ENCODE measurements around the gene MEF2A.
"Not testable (repeated sequence)": the region's sequence is repeated elsewhere in the genome, so short reads cannot be mapped to it uniquely, and the experiment has no call there.

Gene MEF2A

GRCh38 chr15:99744142-99744541 is 178.4 kb downstream of the MEF2A start:
- Histone ChIP-seq H3K9ac (ENCODE audit: low read length) (no peak overlapping the region), H3K9me3 (ENCODE audit: control insufficient read depth, low read length) (no peaks in the 10 kb centered on the region), H3K4me1 (ENCODE audit: control insufficient read depth, insufficient read depth, low read length) (no peaks in the 10 kb centered on the region), H3K27me3 (ENCODE audit: control insufficient read depth, insufficient read depth, low read length) (no peaks in the 10 kb centered on the region), H3K36me3 (ENCODE audit: control insufficient read depth, insufficient read depth, low read length) (no peaks in the 10 kb centered on the region), H3K4me3 (ENCODE audit: low read length) (no peak overlapping the region)

GRCh38 chr15:99745370-99746086 is 179.7 kb downstream of the MEF2A start:
- Histone ChIP-seq H3K9ac (ENCODE audit: low read length) (no peak overlapping the region), H3K36me3 (ENCODE audit: control insufficient read depth, insufficient read depth, low read length) (no peaks in the 10 kb centered on the region), H3K4me1 (ENCODE audit: control insufficient read depth, insufficient read depth, low read length) (peaks cover 5% of the 10 kb centered on the region), H3K9me3 (ENCODE audit: control insufficient read depth, low read length) (no peaks in the 10 kb centered on the region), H3K27me3 (ENCODE audit: control insufficient read depth, insufficient read depth, low read length) (no peaks in the 10 kb centered on the region), H3K4me3 (ENCODE audit: low read length) (no peak overlapping the region)

GRCh38 chr15:99749386-99749785 is 183.6 kb downstream of the MEF2A start:
- Histone ChIP-seq H3K36me3 (ENCODE audit: control insufficient read depth, insufficient read depth, low read length) (no peaks in the 10 kb centered on the region), H3K9me3 (ENCODE audit: control insufficient read depth, low read length) (no peaks in the 10 kb centered on the region), H3K9ac (ENCODE audit: low read length) (no peak overlapping the region), H3K27me3 (ENCODE audit: control insufficient read depth, insufficient read depth, low read length) (no peaks in the 10 kb centered on the region), H3K4me1 (ENCODE audit: control insufficient read depth, insufficient read depth, low read length) (peaks cover 5% of the 10 kb centered on the region), H3K4me3 (ENCODE audit: low read length) (no peak overlapping the region)

- not testable (repeated sequence) for H3K9me3 ChIP-seq (ENCODE audit: control insufficient read depth, low read length); H3K27me3 ChIP-seq (ENCODE audit: control insufficient read depth, insufficient read depth, low read length); H3K9ac ChIP-seq (ENCODE audit: low read length); H3K36me3 ChIP-seq (ENCODE audit: control insufficient read depth, insufficient read depth, low read length); H3K4me3 ChIP-seq (ENCODE audit: low read length); H3K4me1 ChIP-seq (ENCODE audit: control insufficient read depth, insufficient read depth, low read length)
Measured at GRCh38 chr15:99750326-99750725, 184.5 kb downstream of the MEF2A start.

GRCh38 chr15:99752556-99752955 is 186.8 kb downstream of the MEF2A start:
- H3K27me3 ChIP-seq (ENCODE audit: control insufficient read depth, insufficient read depth, low read length), result no peaks in the 10 kb centered on the region
- H3K4me3 ChIP-seq (ENCODE audit: low read length), result no peak overlapping the region
- no peaks in the 10 kb centered on the region for H3K9me3 ChIP-seq (ENCODE audit: control insufficient read depth, low read length)
- H3K36me3 ChIP-seq (ENCODE audit: control insufficient read depth, insufficient read depth, low read length), result no peaks in the 10 kb centered on the region
- no peak overlapping the region for H3K9ac ChIP-seq (ENCODE audit: low read length)
- H3K4me1 ChIP-seq (ENCODE audit: control insufficient read depth, insufficient read depth, low read length), result peaks cover 5% of the 10 kb centered on the region

GRCh38 chr15:99753066-99753465 is 187.3 kb downstream of the MEF2A start:
- Histone ChIP-seq H3K4me3 (ENCODE audit: low read length) (no peak overlapping the region), H3K9me3 (ENCODE audit: control insufficient read depth, low read length) (no peaks in the 10 kb centered on the region), H3K36me3 (ENCODE audit: control insufficient read depth, insufficient read depth, low read length) (no peaks in the 10 kb centered on the region), H3K9ac (ENCODE audit: low read length) (no peak overlapping the region), H3K27me3 (ENCODE audit: control insufficient read depth, insufficient read depth, low read length) (no peaks in the 10 kb centered on the region), H3K4me1 (ENCODE audit: control insufficient read depth, insufficient read depth, low read length) (peaks cover 5% of the 10 kb centered on the region)

- H3K27me3 ChIP-seq (ENCODE audit: control insufficient read depth, insufficient read depth, low read length), result no peaks in the 10 kb centered on the region
- no peaks in the 10 kb centered on the region for H3K36me3 ChIP-seq (ENCODE audit: control insufficient read depth, insufficient read depth, low read length)
- H3K4me1 ChIP-seq (ENCODE audit: control insufficient read depth, insufficient read depth, low read length), result no peaks in the 10 kb centered on the region
- no peaks in the 10 kb centered on the region for H3K9me3 ChIP-seq (ENCODE audit: control insufficient read depth, low read length)
- no peak overlapping the region for H3K4me3 ChIP-seq (ENCODE audit: low read length)
- no peak overlapping the region for H3K9ac ChIP-seq (ENCODE audit: low read length)
Measured at GRCh38 chr15:99755692-99756409, 190.1 kb downstream of the MEF2A start.

- no peaks in the 10 kb centered on the region for H3K9me3 ChIP-seq (ENCODE audit: control insufficient read depth, low read length)
- H3K4me3 ChIP-seq (ENCODE audit: low read length), result no peak overlapping the region
- H3K9ac ChIP-seq (ENCODE audit: low read length), result no peak overlapping the region
- H3K4me1 ChIP-seq (ENCODE audit: control insufficient read depth, insufficient read depth, low read length), result no peaks in the 10 kb centered on the region
- H3K36me3 ChIP-seq (ENCODE audit: control insufficient read depth, insufficient read depth, low read length), result no peaks in the 10 kb centered on the region
- H3K27me3 ChIP-seq (ENCODE audit: control insufficient read depth, insufficient read depth, low read length), result no peaks in the 10 kb centered on the region
Measured at GRCh38 chr15:99762288-99762687, 196.5 kb downstream of the MEF2A start.

- Histone ChIP-seq H3K4me1 (ENCODE audit: control insufficient read depth, insufficient read depth, low read length) (no peaks in the 10 kb centered on the region), H3K27me3 (ENCODE audit: control insufficient read depth, insufficient read depth, low read length) (no peaks in the 10 kb centered on the region), H3K4me3 (ENCODE audit: low read length) (no peak overlapping the region), H3K36me3 (ENCODE audit: control insufficient read depth, insufficient read depth, low read length) (no peaks in the 10 kb centered on the region), H3K9ac (ENCODE audit: low read length) (no peak overlapping the region), H3K9me3 (ENCODE audit: control insufficient read depth, low read length) (no peaks in the 10 kb centered on the region)
Measured at GRCh38 chr15:99763827-99764226, 198.0 kb downstream of the MEF2A start.

- Histone ChIP-seq H3K9ac (ENCODE audit: low read length) (no peak overlapping the region), H3K27me3 (ENCODE audit: control insufficient read depth, insufficient read depth, low read length) (no peaks in the 10 kb centered on the region), H3K4me1 (ENCODE audit: control insufficient read depth, insufficient read depth, low read length) (no peaks in the 10 kb centered on the region), H3K9me3 (ENCODE audit: control insufficient read depth, low read length) (no peaks in the 10 kb centered on the region), H3K4me3 (ENCODE audit: low read length) (no peak overlapping the region), H3K36me3 (ENCODE audit: control insufficient read depth, insufficient read depth, low read length) (no peaks in the 10 kb centered on the region)
Measured at GRCh38 chr15:99764522-99764921, 198.7 kb downstream of the MEF2A start.
